HG03354 (cell line): Measurements from ENCODE around the gene SSBP3.
"Not testable (repeated sequence)": the region's sequence is repeated elsewhere in the genome, so short reads cannot be mapped to it uniquely, and the experiment has no call there.

ENCODE experiments used
- ATAC-seq: cut with Tn5 transposase; IDR thresholded peaks from one replicate; pipeline ENCODE4 v1.9.1; 2021; ENCODE audit warnings: mild to moderate bottlenecking; ENCODE audit not compliant: unreplicated experiment, poor library complexity, severe bottlenecking

SSBP3 gene

DNA sequence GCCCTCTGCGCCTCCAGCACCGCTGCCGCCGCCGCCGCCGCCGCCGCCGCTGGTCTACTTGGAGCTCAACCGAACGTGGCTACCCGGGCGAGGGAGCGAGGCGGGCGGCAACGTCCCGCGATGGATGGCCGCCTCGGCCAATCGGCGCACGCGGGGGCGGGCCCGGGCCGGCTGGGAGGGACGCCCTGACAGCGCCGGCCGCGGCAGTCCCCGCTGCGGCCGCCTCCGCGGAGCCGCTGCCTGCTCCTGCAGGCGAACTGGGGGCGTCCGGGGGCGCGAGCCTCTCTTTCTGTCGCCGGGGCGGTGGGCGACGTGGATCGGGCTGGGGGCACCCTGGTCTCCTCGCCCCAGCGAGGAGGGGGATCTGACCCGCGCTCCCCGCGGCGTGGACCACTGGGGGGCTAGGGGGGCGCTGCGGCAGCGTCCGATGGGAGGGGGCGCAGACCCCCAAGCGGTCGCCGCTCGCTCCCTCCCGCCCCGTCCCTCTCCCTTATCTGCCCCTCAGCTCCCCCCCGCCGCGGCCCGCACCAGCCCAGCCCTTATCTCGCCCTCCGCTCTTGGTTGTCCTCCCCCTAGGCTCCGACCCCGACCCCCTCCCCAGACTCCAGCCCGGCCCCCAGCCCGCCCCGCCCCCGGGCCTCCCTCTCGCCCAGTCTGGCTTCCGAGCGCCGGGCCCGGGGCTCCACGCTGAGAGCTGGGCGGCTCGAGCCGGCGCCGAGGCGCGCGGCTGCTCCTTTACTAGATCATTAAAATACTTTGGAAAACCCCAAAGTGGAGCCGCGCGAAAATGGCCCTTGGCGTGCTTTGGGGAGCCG lies at the start of gene SSBP3:
Gene SSBP3 (minus strand): TSS at position 56 of the 815 bp plus-strand sequence.
- peak; percentile 88 for ATAC-seq

DNA sequence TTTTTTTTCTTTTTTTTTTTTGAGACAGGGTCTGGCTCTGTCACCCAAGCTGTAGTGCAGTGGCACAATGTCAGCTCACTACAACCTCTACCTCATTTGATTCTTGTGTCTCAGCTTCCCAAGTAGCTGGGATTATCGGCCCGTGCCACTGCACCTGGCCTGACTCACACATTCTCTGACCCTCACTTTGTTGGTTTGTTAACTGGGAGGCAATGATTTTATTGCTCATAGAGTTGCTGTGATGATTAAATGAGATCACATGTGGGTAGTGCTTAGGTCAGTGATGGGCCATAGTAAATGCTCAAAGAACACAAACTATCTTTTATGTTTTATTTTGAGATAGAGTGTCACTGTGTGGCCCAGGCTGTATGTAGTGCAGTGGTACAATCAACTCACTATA lies 47.3 kb upstream of the SSBP3 start:
- ATAC-seq: no peak

DNA sequence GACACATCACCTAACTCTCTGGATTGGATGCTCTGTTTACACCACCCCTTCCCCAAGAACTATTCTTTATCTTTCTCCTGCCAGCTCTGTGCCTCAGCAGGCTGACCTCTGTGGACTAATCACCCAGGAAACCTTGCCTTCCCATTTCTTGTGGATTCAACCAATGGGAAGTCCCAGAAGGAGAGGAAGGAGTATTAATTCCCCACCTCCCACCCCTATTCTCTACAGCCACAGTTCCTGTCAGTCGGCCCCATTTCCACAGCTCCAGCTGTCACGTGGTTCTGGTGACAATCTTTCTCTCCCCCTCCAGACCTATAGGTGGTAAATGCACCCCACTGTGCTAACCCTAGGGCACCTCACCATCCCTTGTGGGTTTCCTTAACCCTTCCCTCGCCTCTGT lies 46.8 kb upstream of the SSBP3 start:
- ATAC-seq: no peak

DNA sequence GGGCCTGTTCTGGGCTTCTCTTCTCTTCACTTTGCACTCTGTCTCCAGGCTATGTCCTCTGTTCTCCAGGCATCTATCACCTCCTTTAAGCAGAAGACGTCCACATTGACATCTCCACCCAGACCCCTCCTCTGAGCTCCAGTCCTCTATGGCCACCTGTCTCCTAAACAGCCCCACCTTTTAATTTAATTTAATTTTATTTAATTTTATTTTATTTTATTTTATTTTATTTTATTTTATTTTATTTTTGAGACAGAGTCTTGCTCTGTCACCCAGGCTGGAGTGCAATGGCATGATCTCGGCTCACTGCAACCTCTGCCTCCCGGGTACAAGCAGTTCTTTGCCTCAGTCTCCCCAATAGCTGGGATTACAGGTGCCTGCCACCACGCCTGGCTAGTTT lies 43.2 kb upstream of the SSBP3 start:
- not testable (repeated sequence) for ATAC-seq

DNA sequence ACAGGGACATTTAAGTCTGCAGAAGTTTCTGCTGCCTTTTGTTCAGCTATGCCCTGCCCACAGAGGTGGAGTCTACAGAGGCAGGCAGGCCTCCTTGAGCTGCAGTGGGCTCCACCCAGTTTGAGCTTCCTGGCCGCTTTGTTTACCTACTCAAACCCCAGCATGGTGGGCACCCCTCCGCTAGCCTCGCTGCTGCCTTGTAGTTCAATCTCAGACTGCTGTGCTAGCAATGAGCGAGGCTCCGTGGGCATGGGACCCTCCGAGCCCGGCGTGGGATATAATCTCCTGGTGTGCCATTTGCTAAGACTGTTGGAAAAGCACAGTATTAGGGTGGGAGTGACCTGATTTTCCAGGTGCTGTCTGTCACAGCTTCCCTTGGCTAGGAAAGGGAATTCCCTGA lies 42.6 kb upstream of the SSBP3 start:
- ATAC-seq: not testable (repeated sequence)

DNA sequence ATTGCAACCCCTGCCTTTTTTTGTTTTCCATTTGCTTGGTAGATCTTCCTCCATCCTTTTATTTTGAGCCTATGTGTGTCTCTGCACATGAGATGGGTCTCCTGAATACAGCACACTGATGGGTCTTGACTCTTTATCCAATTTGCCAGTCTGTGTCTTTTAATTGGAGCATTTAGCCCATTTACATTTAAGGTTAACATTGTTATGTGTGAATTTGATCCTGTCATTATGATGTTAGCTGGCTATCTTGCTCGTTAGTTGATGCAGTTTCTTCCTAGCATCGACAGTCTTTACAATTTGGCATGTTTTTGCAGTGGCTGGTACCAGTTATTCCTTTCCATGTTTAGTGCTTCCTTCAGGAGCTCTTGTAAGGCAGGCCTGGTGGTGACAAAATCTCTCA lies 40.9 kb upstream of the SSBP3 start:
- ATAC-seq: not testable (repeated sequence)

DNA sequence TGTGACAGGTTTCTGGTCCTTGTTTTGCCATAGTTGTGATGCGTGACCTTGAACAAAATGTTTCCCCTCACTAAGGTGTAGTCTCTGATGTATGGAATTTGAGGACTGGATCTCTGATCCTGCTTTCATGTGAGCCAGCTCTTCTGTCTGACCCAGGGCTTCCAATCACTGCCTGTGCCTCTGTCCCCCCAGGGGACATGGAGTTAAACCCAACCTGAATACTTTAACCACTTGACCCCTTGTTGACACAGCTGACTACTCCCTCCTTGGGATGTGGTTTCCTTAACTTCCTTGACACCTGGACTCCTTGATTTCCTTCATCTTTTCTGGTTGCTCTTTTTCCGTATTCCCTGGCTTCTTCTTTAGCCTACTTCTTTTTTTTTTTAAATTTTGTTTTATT lies 36.0 kb upstream of the SSBP3 start:
- no peak for ATAC-seq

DNA sequence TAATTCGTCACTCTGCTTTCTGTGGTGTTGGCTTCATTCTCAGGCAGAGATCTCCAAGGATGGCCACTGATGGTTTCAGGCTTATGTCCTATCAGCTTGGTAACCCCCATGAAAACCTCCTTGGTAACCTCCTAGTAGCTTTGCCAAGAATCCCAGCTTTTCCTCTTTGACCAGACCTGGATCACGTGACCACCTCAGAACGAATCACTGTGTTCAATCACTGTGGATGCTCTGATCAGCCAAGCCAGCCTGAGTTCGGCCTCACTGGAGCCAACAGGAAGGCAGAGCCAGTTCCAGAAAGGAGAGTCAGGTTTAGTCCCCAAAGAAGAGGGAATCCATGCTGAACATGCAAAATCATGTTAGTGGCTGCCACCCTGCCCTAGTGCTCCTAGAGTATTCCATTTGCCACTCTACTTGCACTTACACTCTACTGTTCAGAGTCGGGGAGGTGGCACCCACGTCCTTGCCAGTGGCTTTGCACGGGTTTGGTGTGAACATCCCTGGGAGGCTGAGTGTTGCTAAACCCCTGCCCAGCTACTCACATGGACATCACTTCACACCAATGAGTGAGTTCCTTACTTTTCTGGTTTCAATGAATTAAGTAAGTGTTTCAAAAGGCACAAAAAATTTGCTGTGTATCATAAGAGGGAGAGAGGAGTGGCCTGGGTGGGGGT lies 33.5 kb upstream of the SSBP3 start:
- no peak for ATAC-seq

DNA sequence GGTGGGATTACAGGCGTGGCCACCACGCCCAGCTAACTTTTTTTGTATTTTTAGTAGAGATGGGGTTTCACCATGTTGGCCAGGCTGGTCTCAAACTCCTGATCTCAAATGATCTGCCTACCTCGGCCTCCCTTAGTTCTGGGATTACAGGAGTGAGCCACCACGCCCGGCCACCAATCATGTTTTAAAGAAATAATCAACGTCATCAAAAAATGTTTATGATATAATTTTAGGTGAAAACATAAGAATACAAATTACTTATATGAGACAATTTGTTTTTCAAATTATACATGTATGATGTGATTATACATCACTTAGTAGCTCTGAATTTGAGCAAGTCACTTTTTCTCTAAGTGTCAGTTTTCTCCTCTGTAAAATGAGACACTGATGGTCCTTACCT lies 31.6 kb upstream of the SSBP3 start:
- no peak for ATAC-seq

DNA sequence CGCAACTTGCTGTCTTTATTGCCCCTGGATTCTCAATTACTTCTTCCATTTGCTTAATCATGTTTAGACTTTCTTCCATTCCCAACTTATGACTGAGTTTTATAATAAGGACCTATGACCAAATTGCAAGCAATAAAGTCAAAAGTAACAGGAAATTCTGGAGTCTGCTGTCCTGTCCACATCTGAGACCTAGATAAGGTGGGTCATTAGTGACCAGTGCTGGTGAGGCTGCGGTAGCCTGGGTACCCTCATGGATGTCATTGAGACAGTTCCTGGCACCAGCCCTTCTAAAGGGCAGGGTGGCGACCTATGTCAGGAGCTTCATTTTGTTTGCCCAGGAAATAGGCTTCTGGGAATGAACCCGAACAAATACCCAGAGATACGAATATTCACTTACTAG lies 30.6 kb upstream of the SSBP3 start:
- no peak for ATAC-seq

DNA sequence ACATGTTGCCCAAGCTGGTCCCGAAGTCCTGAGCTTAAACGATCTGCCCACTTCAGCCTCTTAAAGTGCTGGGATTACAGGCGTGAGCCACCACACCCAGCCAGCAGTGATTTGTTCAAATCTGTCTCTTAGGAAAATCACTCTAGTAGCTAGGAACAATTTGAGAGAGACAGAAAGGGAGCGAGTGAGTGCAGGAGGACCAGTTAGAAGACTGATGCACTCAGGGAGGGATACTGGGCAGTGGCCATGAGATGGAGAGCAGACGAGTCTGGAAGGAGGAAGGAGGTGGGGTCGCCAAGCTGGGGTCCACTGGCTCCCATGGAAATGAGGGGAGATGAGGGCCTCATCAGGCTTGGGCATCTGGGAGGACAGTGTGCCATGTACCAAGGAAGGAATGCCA lies 23.6 kb upstream of the SSBP3 start:
- no peak for ATAC-seq

DNA sequence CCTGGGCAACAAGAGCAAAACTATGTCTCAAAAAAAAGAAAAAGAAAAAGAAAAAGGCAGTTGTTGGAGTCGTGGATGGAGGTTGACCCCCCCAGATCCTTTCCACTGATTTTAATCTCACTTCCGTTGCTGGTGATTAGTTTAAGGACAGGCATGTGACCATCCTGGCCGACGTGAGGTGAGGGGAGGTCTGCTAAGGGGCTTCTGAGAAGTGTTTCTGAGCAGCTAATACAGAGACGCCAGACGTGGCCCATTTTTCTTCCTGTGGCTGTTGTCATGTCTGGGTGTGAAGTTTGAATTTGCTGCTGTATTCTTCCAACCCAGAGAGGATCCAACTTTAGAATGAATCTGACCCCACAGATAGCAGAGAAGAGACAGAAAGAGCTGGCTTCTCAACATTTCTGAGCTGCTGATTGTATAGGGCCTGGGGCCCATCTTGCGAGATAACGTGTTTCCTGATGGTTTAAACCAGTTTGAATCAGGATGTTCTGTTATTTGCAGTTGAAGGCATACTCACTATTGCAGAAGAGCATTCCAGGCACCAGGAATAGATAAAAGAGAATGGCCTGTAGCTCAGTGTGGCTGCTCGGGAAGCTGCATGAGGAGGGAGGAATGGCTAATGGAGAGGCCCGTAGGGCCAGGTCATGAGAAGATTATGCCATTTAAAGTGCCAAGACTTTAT lies 22.8 kb upstream of the SSBP3 start:
- no peak for ATAC-seq

DNA sequence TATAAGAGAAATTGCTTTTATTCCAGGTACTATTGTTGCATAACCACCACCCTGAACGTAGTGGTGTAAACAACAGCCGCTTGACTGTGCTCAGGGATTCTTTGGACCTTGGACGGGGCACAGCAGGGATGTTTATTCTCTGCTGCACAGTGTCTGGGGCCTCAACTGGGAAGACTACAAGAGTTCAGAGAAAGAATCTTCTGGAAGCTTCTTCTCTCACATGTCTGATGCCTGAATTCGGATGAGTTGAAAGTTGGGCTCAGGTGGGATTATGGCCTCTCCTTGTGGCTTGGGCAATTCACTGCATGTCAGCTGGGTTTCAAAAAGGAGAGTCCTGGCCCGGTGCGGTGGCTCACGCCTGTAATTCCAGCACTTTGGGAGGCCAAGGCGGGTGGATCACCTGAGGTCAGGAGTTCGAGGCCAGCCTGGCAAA lies 19.0 kb upstream of the SSBP3 start:
- no peak for ATAC-seq

DNA sequence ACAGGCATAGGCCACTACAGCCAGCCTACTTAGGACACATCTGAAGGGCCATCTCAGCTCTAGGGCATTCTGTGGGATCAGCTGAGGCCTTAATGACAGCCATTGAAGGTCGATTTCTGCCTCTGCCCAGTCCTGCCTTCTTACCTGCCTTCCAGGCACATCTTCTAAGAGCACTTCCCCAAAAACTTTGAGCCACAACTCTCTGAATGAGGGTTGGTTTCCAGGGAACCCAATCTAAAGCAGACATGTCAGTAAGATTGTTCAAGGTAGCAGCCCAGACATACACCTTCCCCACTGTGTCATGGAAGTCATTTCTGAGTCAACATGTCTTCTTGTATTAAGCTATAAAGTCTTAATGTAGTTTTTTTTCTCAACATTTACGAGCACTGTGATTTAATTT lies 18.2 kb upstream of the SSBP3 start:
- no peak for ATAC-seq

DNA sequence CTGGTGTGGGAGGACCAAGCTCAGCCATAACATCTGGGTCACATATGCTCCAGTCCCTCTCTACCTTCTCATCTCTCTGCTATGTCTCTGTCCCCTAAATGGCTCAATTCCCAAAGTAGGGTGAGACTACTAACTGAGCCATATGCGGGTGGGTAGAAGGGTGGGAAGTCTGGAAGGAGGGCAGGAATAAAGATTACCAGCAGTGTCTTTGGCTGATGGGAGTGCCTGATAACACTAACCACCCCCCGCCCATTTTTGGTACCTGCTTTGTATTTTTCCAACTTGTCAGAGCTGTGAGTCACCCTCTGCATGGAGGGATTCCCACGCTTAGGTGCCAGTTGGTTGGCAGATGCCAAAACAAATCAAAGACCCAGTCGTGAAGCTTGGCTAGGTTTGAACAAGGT lies 14.9 kb upstream of the SSBP3 start:
- no peak for ATAC-seq

DNA sequence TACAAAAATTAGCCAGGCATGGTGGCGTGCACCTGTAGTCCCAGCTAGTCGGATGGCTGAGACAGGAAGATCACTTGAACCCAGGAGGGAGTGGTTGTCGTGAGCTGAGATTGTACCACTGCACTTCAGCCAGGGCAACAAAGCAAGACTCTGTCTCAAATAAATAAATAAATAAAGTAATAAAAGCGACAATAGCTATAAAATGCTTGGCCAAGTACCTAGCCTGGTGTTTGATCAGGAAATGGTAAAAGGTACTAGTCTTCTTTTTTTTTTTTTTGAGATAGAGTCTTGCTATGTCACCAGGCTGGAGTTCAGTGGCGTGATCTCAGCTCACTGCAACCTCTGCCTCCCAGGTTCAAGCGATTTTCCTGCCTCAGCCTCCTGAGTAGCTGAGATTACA lies 12.4 kb upstream of the SSBP3 start:
- ATAC-seq: not testable (repeated sequence)

DNA sequence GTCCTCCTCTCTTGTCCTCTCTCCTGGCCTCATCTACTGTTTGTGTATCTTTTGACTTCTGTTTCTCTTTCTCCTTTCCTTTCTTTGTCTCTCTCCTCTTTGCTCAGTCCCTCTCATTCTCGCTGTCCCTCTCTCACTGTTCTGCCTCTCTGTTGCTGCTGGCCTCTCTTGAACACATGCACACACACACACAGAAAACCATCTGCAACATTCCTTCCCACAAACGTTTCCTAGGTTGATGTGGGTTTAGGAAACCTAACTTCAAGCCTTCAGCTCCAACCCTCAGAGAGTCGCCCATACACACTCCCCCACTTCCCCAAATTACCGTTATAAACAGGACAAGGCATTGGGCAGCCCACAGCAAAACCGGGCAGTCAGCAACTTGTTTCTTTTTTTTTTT lies 10.9 kb upstream of the SSBP3 start:
- no peak for ATAC-seq

DNA sequence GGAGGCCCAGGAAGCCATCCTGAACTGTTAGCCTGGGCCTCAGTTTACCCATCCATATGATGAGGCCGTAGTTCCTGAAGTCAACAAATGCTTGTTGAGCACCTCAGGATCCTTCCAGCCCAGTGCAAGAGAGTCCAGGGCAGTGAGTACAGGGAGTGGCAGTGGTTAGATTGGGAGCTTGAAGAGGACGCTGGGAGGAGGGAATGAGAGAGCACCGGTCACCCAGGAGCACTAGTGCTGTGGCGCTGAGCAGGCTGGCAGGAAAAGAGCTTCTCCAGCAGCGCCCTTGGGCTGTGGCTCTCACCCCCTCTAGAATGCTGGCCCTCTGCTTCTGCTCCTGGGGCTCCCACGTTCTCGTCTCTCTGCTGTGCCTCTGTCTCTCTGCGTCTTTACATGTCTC lies 10.2 kb upstream of the SSBP3 start:
- no peak for ATAC-seq

DNA sequence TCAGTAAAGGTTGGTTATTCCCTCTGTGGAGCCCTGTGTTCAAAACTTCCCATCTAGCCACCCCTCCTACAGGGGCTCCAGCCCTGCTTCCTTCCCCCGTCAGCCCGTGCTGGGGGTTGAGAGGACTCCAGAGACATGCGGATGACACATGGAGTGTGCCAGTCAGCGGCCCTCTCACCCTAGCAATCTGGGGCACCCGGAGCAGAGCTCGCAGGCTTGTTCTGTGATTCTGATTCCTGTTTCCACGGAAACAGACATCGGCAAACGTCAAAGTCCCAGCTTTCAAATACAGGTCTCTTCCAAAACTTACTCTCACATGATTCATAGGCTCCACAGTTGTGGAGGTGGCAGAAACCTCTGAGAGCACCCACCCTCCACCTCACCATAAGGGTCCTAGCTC lies 9.8 kb upstream of the SSBP3 start:
- no peak for ATAC-seq

DNA sequence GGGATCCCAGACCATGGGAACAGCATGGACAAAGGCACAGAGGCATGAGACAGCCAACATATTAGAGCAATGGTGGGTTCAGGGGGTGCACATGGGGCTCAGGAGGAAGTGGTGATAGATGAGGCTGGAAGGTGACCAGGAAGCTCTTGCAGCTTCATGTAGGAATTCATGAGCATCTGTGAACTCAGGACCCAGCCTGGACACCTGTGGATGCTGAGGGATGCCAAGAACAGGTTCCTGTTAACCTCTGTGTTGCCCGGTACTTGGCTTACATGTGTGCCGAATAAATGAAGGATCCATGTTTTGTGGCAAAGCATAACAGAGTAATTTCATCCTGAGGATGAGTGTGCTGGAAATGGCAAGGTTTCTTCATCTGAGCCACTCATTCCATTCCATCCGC lies 9.3 kb upstream of the SSBP3 start:
- ATAC-seq: no peak

DNA sequence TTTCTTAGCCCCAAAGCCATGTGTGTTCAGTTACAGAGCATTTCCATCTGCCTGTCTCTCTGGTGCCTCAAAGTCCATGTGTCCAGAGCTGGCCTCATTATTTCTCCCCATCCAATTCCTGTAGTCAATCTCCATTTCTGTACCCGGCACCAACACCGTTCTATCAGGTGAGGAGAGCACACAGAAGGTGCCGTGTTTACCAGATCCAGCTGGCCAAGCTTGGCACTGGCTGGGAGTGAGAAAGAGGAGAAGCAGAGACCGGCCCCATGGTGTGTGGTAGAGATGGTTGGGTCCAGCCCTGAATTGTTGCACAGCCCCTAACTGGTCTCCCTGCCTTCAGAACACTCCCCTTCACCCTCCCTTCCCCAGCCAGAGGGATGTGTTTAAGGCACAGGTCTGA lies 7.5 kb upstream of the SSBP3 start:
- ATAC-seq: no peak
